CD14-positive monocyte (primary cell): ENCODE data around the gene RAB26. TPM values are rescaled to one million over a fixed set of nuclear protein-coding genes. Genes with fewer than 3 reads are reported as not detected.

Source experiments
- DNase-seq, 3 donors: peaks; one replicate each; pipeline ENCODE4 v3.0.0-alpha.2; 2011 to 2022
- H2AFZ ChIP-seq: 2 replicates; pipeline ENCODE4 v1.6.0; 2012; ENCODE audit warnings: mild to moderate bottlenecking, low read depth, low read length, inconsistent platforms; ENCODE audit not compliant: insufficient read depth, poor library complexity, severe bottlenecking
- H3K27ac ChIP-seq, 2 donors: 1 replicate in 1 of 2; 2 replicates in 1 of 2; pipeline ENCODE4 v1.5.1; 2012 to 2013; ENCODE audit warnings: low read length in 2 of 2, control low read depth in 1 of 2, inconsistent platforms in 1 of 2, low read depth in 1 of 2, mild to moderate bottlenecking in 1 of 2
- H3K27me3 ChIP-seq, 2 donors: one replicate each; pipeline versions ENCODE4 v1.6.0 to v1.6.1; 2011 to 2013; ENCODE audit warnings: low read length in 2 of 2; ENCODE audit not compliant: control insufficient read depth in 2 of 2, insufficient read depth in 2 of 2
- H3K36me3 ChIP-seq, 2 donors: replicated peaks in 1 of 2; 1 replicate in 1 of 2; 2 replicates in 1 of 2; pipeline versions ENCODE4 v1.5.1 to v1.6.1; 2012 to 2013; ENCODE audit warnings: low read length in 2 of 2, control low read depth in 1 of 2, inconsistent platforms in 1 of 2, mild to moderate bottlenecking in 1 of 2; ENCODE audit not compliant: insufficient read depth in 2 of 2, control insufficient read depth in 1 of 2
- H3K4me1 ChIP-seq, 2 donors: 1 replicate in 1 of 2; 2 replicates in 1 of 2; pipeline versions ENCODE4 v1.5.1 to v1.6.1; 2012 to 2013; ENCODE audit warnings: low read length in 2 of 2, control low read depth in 1 of 2, inconsistent platforms in 1 of 2, mild to moderate bottlenecking in 1 of 2, moderate library complexity in 1 of 2; ENCODE audit not compliant: insufficient read depth in 2 of 2, control insufficient read depth in 1 of 2
- H3K4me2 ChIP-seq: replicated peaks from 2 replicates; pipeline ENCODE3; 2012; ENCODE audit warnings: low read length, moderate library complexity, mild to moderate bottlenecking; ENCODE audit not compliant: poor library complexity, severe bottlenecking; ENCODE audit errors: extremely low read depth
- H3K4me3 ChIP-seq, 3 experiments: fragments of 200-600 bp in 1 of 3; sonication (generic) in 1 of 3; replicated peaks in 1 of 3; 1 replicate in 2 of 3; 2 replicates in 1 of 3; pipeline ENCODE4 v1.5.1; 2011 to 2013; ENCODE audit warnings: low read length in 3 of 3, mild to moderate bottlenecking in 3 of 3, control low read depth in 2 of 3, low read depth in 2 of 3, inconsistent platforms in 1 of 3, moderate library complexity in 1 of 3
- H3K79me2 ChIP-seq: 2 replicates; pipeline ENCODE4 v1.6.0; 2012; ENCODE audit warnings: mild to moderate bottlenecking, control low read depth, inconsistent platforms, low read length, moderate library complexity; ENCODE audit not compliant: insufficient read depth
- H3K9ac ChIP-seq: 2 replicates; pipeline ENCODE4 v1.6.0; 2017; ENCODE audit warnings: low read length, mild to moderate bottlenecking; ENCODE audit not compliant: insufficient read depth, poor library complexity, severe bottlenecking
- H3K9me3 ChIP-seq, 2 donors: replicated peaks in 1 of 2; 1 replicate in 1 of 2; 2 replicates in 1 of 2; pipeline versions ENCODE4 v1.5.1 to v1.6.1; 2012 to 2013; ENCODE audit warnings: low read length in 2 of 2, control low read depth in 1 of 2; ENCODE audit not compliant: control insufficient read depth in 1 of 2, insufficient read depth in 1 of 2
- H4K20me1 ChIP-seq: 2 replicates; pipeline ENCODE4 v1.6.0; 2012; ENCODE audit warnings: mild to moderate bottlenecking, low read length, control low read depth, moderate library complexity; ENCODE audit not compliant: insufficient read depth
- H3K27ac Mint-ChIP-seq, 7 donors: one replicate each; pipeline ENCODE4 v1.8.0; 2020; ENCODE audit warnings: mild to moderate bottlenecking in 7 of 7, mixed read lengths in 7 of 7, moderate library complexity in 6 of 7, inconsistent platforms in 2 of 7
- H3K27me3 Mint-ChIP-seq, 3 donors: one replicate each; pipeline ENCODE4 v1.8.0; 2021 to 2022; ENCODE audit warnings: low read depth in 3 of 3, mild to moderate bottlenecking in 3 of 3, mixed read lengths in 3 of 3, moderate library complexity in 3 of 3, inconsistent platforms in 1 of 3
- H3K36me3 Mint-ChIP-seq, 2 donors: one replicate each; pipeline ENCODE4 v1.8.0; 2020; ENCODE audit warnings: mixed read lengths in 2 of 2, inconsistent platforms in 1 of 2, mild to moderate bottlenecking in 1 of 2
- H3K4me1 Mint-ChIP-seq: one replicate; pipeline ENCODE4 v1.8.0; 2020; ENCODE audit warnings: mild to moderate bottlenecking, mixed read lengths
- H3K4me3 Mint-ChIP-seq, 2 donors: one replicate each; pipeline ENCODE4 v1.8.0; 2020; ENCODE audit warnings: mild to moderate bottlenecking in 2 of 2, mixed read lengths in 2 of 2, moderate library complexity in 1 of 2
- H3K9me3 Mint-ChIP-seq, 7 donors: one replicate each; pipeline ENCODE4 v1.8.0; 2020 to 2022; ENCODE audit warnings: mixed read lengths in 7 of 7, mild to moderate bottlenecking in 6 of 7, moderate library complexity in 6 of 7, inconsistent platforms in 2 of 7
- CTCF ChIP-seq: fragments of 200-600 bp; IDR thresholded peaks from one replicate; pipeline ENCODE4 v1.8.0; 2022; ENCODE audit warnings: antibody characterized with exemption, mild to moderate bottlenecking
- WGBS: methylation state at CpG from one replicate; pipeline ENCODE4 v1.1.5; 2013; ENCODE audit warnings: missing lambda C conversion rate; ENCODE audit not compliant: insufficient coverage; 5-methylcytosine and 5-hydroxymethylcytosine counted together
- intact Hi-C, 2 donors: fragments of 100-400 bp; cut with micrococcal nuclease; formaldehyde crosslinking; loops; one replicate each; pipeline versions ENCODE4 v1.15.0 to v1.15.1; 2023
- polyA plus RNA-seq, 3 donors: library from polyadenylated mRNA; depleted of rRNA in 1 of 3; unstranded in 2 of 3; stranded (reverse) in 1 of 3; fragments of 300-500 nt in 2 of 3; fragments of >200 nt in 1 of 3; fragmentation: Illumina TruSeq in 2 of 3; gene quantifications; 1 replicate in 2 of 3; 2 replicates in 1 of 3; pipeline ENCODE4 v1.2.3, GENCODE V29; 2012 to 2021

RAB26 gene
- polyA plus RNA-seq, 3 donors = not detected

- Mint-ChIP-seq H3K27ac (no peak overlapping the region), H3K27me3 (peaks cover 0 to 3% (median 0%) of the 10 kb centered on the region in 3 donors), H3K36me3 (peaks cover 38 to 78% of the 10 kb centered on the region in 2 donors), H3K9me3 (no peaks in the 10 kb centered on the region), H3K4me1 (no peaks in the 10 kb centered on the region), H3K4me3 (no peak overlapping the region)
- peaks cover 84 to 95% of the 10 kb centered on the region in 2 donors for H3K36me3 ChIP-seq
- no peak overlapping the region for H3K4me3 ChIP-seq
- H2AFZ ChIP-seq = no peak overlapping the region
- H4K20me1 ChIP-seq = peaks cover 2% of the 10 kb centered on the region
- 98% methylated on average over 22 of the region's 28 CpGs for WGBS
- no peak overlapping the region for H3K27ac ChIP-seq
- H3K4me2 ChIP-seq = no peak overlapping the region
- intact Hi-C loops = no loop called here
- no peak overlapping the region for H3K9ac ChIP-seq
- no peaks in the 10 kb centered on the region for H3K27me3 ChIP-seq
- no peaks in the 10 kb centered on the region for H3K4me1 ChIP-seq
- H3K79me2 ChIP-seq = no peaks in the 10 kb centered on the region
- no peak for TF ChIP-seq CTCF
- no peaks in the 10 kb centered on the region for H3K9me3 ChIP-seq
- DNase-seq = no peak
These were observed 23.3 kb downstream of the RAB26 start for GRCh38 chr16:2171601-2172178.

GRCh38 chr16:2172688-2173335 is 24.4 kb downstream of the RAB26 start:
- H3K36me3 ChIP-seq = peaks cover 78 to 95% of the 10 kb centered on the region in 2 donors
- WGBS = 98% methylated on average over 28 of the region's 29 CpGs

More at GRCh38 chr16:2172688-2173335, 24.4 kb downstream of the RAB26 start:
- Mint-ChIP-seq H3K27me3 (peaks cover 0 to 3% (median 0%) of the 10 kb centered on the region in 3 donors), H3K4me3 (no peak overlapping the region), H3K4me1 (no peaks in the 10 kb centered on the region), H3K9me3 (no peaks in the 10 kb centered on the region), H3K36me3 (peaks cover 44 to 79% of the 10 kb centered on the region in 2 donors), H3K27ac (no peak overlapping the region)
- no peak overlapping the region for H2AFZ ChIP-seq
- H3K9me3 ChIP-seq = no peaks in the 10 kb centered on the region
- DNase-seq = no peak
- H3K9ac ChIP-seq = no peak overlapping the region
- no peak overlapping the region for H3K4me3 ChIP-seq
- H3K27ac ChIP-seq = no peak overlapping the region
- H3K27me3 ChIP-seq = no peaks in the 10 kb centered on the region
- no peak overlapping the region for H3K4me2 ChIP-seq
- no peaks in the 10 kb centered on the region for H3K79me2 ChIP-seq
- intact Hi-C loops = no loop called here
- no peaks in the 10 kb centered on the region for H3K4me1 ChIP-seq
- no peaks in the 10 kb centered on the region for H4K20me1 ChIP-seq
- no peak for TF ChIP-seq CTCF
